CD4-positive, alpha-beta memory T cell (primary cell): Measurements from ENCODE around the gene SMO. TPM values are rescaled to one million over a fixed set of nuclear protein-coding genes. Genes with fewer than 3 reads are reported as not detected.

Experiments
- CTCF ChIA-PET: fragments of 350-600 bp; sonication (Branson Sonifier 250); formaldehyde crosslinking; loops from one replicate; lab custom pipeline; 2021; ENCODE audit warnings: inconsistent platforms; ENCODE audit not compliant: partially characterized antibody; lab: Charles Lee
- POLR2A ChIA-PET: fragments of 350-600 bp; sonication (Branson Sonifier 250); formaldehyde crosslinking; loops from one replicate; lab custom pipeline; 2021; ENCODE audit not compliant: partially characterized antibody; lab: Charles Lee
- DNase-seq, 5 donors: peaks; one replicate each; pipeline versions ENCODE4 v3.0.0 to v3.0.0-alpha.2; 2020 to 2022; ENCODE audit warnings: mixed read lengths in 1 of 5
- H3K27ac ChIP-seq: one replicate; pipeline ENCODE4 v1.7.0; 2013; ENCODE audit warnings: low read depth, low read length
- H3K27me3 ChIP-seq: 2 replicates; pipeline ENCODE4 v1.7.0; 2013; ENCODE audit warnings: mild to moderate bottlenecking, low read length, moderate library complexity; ENCODE audit not compliant: insufficient read depth
- H3K36me3 ChIP-seq: 2 replicates; pipeline ENCODE4 v1.7.0; 2013; ENCODE audit warnings: mild to moderate bottlenecking, low read length, moderate library complexity; ENCODE audit not compliant: insufficient read depth
- H3K4me1 ChIP-seq: 2 replicates; pipeline ENCODE4 v1.7.0; 2013; ENCODE audit warnings: mild to moderate bottlenecking, low read length, moderate library complexity; ENCODE audit not compliant: insufficient read depth
- H3K4me3 ChIP-seq, 2 donors: one replicate each; pipeline ENCODE4 v1.7.0; 2013; ENCODE audit warnings: low read length in 2 of 2, mild to moderate bottlenecking in 1 of 2
- H3K9me3 ChIP-seq, 2 donors: one replicate each; pipeline ENCODE4 v1.7.0; 2013; ENCODE audit warnings: low read length in 2 of 2, control low read depth in 1 of 2; ENCODE audit not compliant: control insufficient read depth in 1 of 2
- H3K27ac Mint-ChIP-seq, 7 donors: one replicate each; pipeline ENCODE4 v1.8.0; 2020 to 2021; ENCODE audit warnings: mixed read lengths in 7 of 7, mild to moderate bottlenecking in 6 of 7, inconsistent platforms in 3 of 7, moderate library complexity in 3 of 7
- H3K27me3 Mint-ChIP-seq, 2 donors: one replicate each; pipeline ENCODE4 v1.8.0; 2020 to 2021; ENCODE audit warnings: mixed read lengths in 2 of 2
- H3K36me3 Mint-ChIP-seq, 2 donors: one replicate each; pipeline ENCODE4 v1.8.0; 2020 to 2021; ENCODE audit warnings: mixed read lengths in 2 of 2, inconsistent platforms in 1 of 2, mild to moderate bottlenecking in 1 of 2
- H3K4me1 Mint-ChIP-seq, 4 donors: one replicate each; pipeline ENCODE4 v1.8.0; 2020 to 2021; ENCODE audit warnings: mixed read lengths in 4 of 4, mild to moderate bottlenecking in 1 of 4
- H3K4me3 Mint-ChIP-seq, 8 donors: one replicate each; pipeline ENCODE4 v1.8.0; 2020 to 2021; ENCODE audit warnings: mixed read lengths in 8 of 8, mild to moderate bottlenecking in 7 of 8, moderate library complexity in 6 of 8, inconsistent platforms in 3 of 8
- H3K9me3 Mint-ChIP-seq, 8 donors: one replicate each; pipeline ENCODE4 v1.8.0; 2020 to 2021; ENCODE audit warnings: mixed read lengths in 8 of 8, mild to moderate bottlenecking in 5 of 8, inconsistent platforms in 3 of 8, moderate library complexity in 1 of 8
- intact Hi-C: fragments of 100-400 bp; cut with micrococcal nuclease; formaldehyde crosslinking; loops from one replicate; pipeline ENCODE4 v1.15.1; 2023
- polyA plus RNA-seq, 2 donors: library from polyadenylated mRNA; unstranded; fragments of 300-500 nt; fragmentation: Illumina TruSeq; gene quantifications; one replicate each; pipeline ENCODE4 v1.2.3, GENCODE V29; 2021
- total RNA-seq, 2 experiments: library from RNA; stranded (reverse); gene quantifications; one replicate each; pipeline ENCODE4 v1.2.3, GENCODE V29; 2021

SMO gene
- total and polyA plus RNA-seq, 4 experiments from 2014 or later: not detected

DNA sequence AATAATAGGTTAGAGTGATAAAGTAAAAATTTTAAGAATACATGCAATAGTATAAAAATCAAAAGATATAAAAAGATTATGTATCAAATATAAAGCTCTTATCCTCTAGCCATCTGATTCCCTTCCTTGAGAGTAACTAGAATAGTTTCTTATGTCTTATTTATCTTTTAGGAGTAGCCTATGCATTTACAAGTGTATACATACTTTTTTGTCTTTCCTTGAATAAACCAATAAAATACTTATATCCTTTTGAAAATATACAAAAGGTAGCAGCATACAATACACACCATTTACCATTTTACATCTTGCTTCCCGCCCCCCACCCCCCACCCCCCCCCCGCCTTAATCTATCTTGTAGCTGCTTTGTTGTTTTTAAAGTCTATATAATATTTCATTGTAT, 67.8 kb downstream of the SMO start:
- Mint-ChIP-seq H3K4me3 (no peak overlapping the region), H3K9me3 (no peaks in the 10 kb centered on the region), H3K27ac (no peak overlapping the region), H3K27me3 (no peaks in the 10 kb centered on the region), H3K36me3 (peaks cover 0 to 3% of the 10 kb centered on the region in 2 donors), H3K4me1 (peaks cover 16 to 37% (median 24%) of the 10 kb centered on the region in 4 donors)
- no peaks in the 10 kb centered on the region for H3K27me3 ChIP-seq
- ChIA-PET POLR2A (interaction anchor here (0.6 to 0.7 kb wide), 2 partner anchors 18 to 731 kb away, joined by 4 to 5 read pairs; no protein-coding TSS in a partner anchor), CTCF (interaction anchor here (1.2 to 1.4 kb wide), 2 partner anchors 8 to 33 kb away, joined by 3 read pairs; no protein-coding TSS in a partner anchor)
- H3K27ac ChIP-seq: no peak overlapping the region
- no peaks in the 10 kb centered on the region for H3K36me3 ChIP-seq
- H3K4me1 ChIP-seq: peaks cover 11% of the 10 kb centered on the region
- no peak overlapping the region for H3K4me3 ChIP-seq
- no peak for DNase-seq
- intact Hi-C loops: no loop called here
- no peaks in the 10 kb centered on the region for H3K9me3 ChIP-seq

- no peaks in the 10 kb centered on the region for H3K36me3 ChIP-seq
- intact Hi-C loops: no loop called here
- H3K27me3 ChIP-seq: no peaks in the 10 kb centered on the region
- H3K4me3 ChIP-seq: no peak overlapping the region
- DNase-seq: no peak
- Mint-ChIP-seq H3K27ac (peak overlapping the region in 1 of 7 donors; percentile 31), H3K4me3 (peak overlapping the region in 1 of 8 donors; percentile 32), H3K9me3 (no peaks in the 10 kb centered on the region), H3K27me3 (no peaks in the 10 kb centered on the region), H3K36me3 (peaks cover 0 to 3% of the 10 kb centered on the region in 2 donors), H3K4me1 (peaks cover 18 to 38% (median 25%) of the 10 kb centered on the region in 4 donors)
- peaks cover 14% of the 10 kb centered on the region for H3K4me1 ChIP-seq
- no peaks in the 10 kb centered on the region for H3K9me3 ChIP-seq
- ChIA-PET POLR2A (no interaction called here), CTCF (interaction anchor here (1.2 kb wide), 1 partner anchor 34 kb away, joined by 3 read pairs; no protein-coding TSS in a partner anchor)
- no peak overlapping the region for H3K27ac ChIP-seq
Observed at GRCh38 chr7:129257168-129257567, 68.7 kb downstream of the SMO start.

DNA sequence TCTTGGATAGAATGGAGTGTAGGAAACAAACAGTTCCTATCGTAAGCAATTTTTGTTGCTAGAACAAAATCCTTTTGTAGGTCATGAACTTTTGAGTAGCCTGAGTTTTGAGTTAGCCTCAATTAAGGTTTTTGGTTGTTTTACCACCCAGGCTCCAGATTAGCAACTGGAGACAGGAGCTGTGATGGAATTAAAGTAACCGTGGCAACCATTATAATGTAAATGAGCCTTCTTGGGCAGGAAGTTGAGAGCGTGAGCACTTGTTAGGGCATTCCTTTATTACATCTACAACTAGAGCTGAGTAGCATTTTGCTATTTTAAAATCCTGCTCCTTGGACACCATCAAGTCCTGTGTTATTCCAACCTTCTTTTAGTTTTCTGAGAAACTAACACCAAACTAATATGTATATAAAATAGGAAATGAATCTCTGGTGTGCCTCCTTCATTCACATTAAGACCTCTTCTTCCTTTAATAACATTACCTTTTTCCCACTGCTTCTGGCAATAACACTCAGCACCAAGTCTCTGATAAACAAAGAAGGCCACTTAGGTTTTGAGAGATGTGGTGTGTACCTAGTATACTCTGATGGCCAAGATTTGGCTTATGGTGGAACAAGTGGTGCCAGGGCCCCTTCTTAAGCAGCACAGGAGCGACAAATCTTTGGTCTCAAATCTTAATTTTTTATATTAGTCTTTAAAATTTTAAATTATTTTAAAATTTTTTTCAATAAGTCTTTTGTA, 70.4 kb downstream of the SMO start:
- POLR2A ChIA-PET: interaction anchor here (0.8 kb wide), 1 partner anchor 34 kb away, joined by 4 read pairs; the partner anchor contains the start of gene AHCYL2
- peak in 2 of 5 donors; percentile 13 to 14 for DNase-seq
- H3K4me3 ChIP-seq: no peak overlapping the region
- CTCF ChIA-PET: interaction anchor here (0.7 to 5.6 kb wide), 6 partner anchors 12 to 116 kb away, joined by 3 to 34 read pairs (median 4); no protein-coding TSS in a partner anchor
- H3K36me3 ChIP-seq: no peaks in the 10 kb centered on the region
- Mint-ChIP-seq H3K4me1 (peaks cover 22 to 37% (median 29%) of the 10 kb centered on the region in 4 donors), H3K4me3 (peak overlapping the region; percentile 45 to 88 (median 74)), H3K27ac (peak overlapping the region; percentile 15 to 91 (median 80)), H3K27me3 (no peaks in the 10 kb centered on the region), H3K9me3 (no peaks in the 10 kb centered on the region), H3K36me3 (no peaks in the 10 kb centered on the region)
- no peak overlapping the region for H3K27ac ChIP-seq
- no peaks in the 10 kb centered on the region for H3K9me3 ChIP-seq
- intact Hi-C loops: no loop called here
- H3K27me3 ChIP-seq: no peaks in the 10 kb centered on the region
- peaks cover 25% of the 10 kb centered on the region for H3K4me1 ChIP-seq

- POLR2A ChIA-PET: no interaction called here
- H3K27ac Mint-ChIP-seq: peak overlapping the region in 2 of 7 donors; percentile 32 to 33
Observed at GRCh38 chr7:129262324-129262723, 73.9 kb downstream of the SMO start.

More at GRCh38 chr7:129262324-129262723, 73.9 kb downstream of the SMO start:
- intact Hi-C loops: no loop called here
- DNase-seq: peak in 2 of 5 donors; percentile 4 to 12
- H3K27ac ChIP-seq: no peak overlapping the region
- Mint-ChIP-seq H3K4me1 (peaks cover 21 to 34% (median 27%) of the 10 kb centered on the region in 4 donors), H3K4me3 (peak overlapping the region in 4 of 8 donors; percentile 5 to 56 (median 29)), H3K36me3 (no peaks in the 10 kb centered on the region), H3K27me3 (no peaks in the 10 kb centered on the region), H3K9me3 (no peaks in the 10 kb centered on the region)
- CTCF ChIA-PET: interaction anchor here (0.6 to 5.6 kb wide), 6 partner anchors 9 to 104 kb away, joined by 3 to 34 read pairs (median 4); no protein-coding TSS in a partner anchor
- H3K9me3 ChIP-seq: no peaks in the 10 kb centered on the region
- H3K36me3 ChIP-seq: no peaks in the 10 kb centered on the region
- H3K27me3 ChIP-seq: no peaks in the 10 kb centered on the region
- peaks cover 25% of the 10 kb centered on the region for H3K4me1 ChIP-seq
- H3K4me3 ChIP-seq: no peak overlapping the region

Other genes with a start within 250 kb of the SMO start
- 10 to 100 TPM; 41.7 to 44.5 TPM for gene TNPO3, start 133.5 kb upstream of the SMO start, total RNA-seq
- 10 to 100 TPM; 34.4 to 41.1 TPM for gene TNPO3, start 133.5 kb upstream of the SMO start, polyA plus RNA-seq
- 1 to 10 TPM in 1 of 2 experiments, under 1 TPM in 1; 0.83 to 1.0 TPM for gene TSPAN33, start 43.9 kb upstream of the SMO start, total RNA-seq
- gene TSPAN33, start 43.9 kb upstream of the SMO start, polyA plus RNA-seq: 1 to 10 TPM in 1 of 2 donors, under 1 TPM in 1; 0.89 to 6.3 TPM
- gene AHCYL2, start 36.4 kb downstream of the SMO start, total RNA-seq: 10 to 100 TPM; 15.4 to 16.5 TPM
- gene AHCYL2, start 36.4 kb downstream of the SMO start, polyA plus RNA-seq: 1 to 10 TPM; 8.6 to 8.8 TPM
- under 1 TPM; 0.20 to 0.22 TPM for gene STRIP2, start 245.8 kb downstream of the SMO start, total RNA-seq
- gene STRIP2, start 245.8 kb downstream of the SMO start, polyA plus RNA-seq: not detected